GM12864 (cell line): ENCODE data around the gene GLOD5.

Experiments used
- DNase-seq: peaks from one replicate; pipeline ENCODE4 v3.0.0-alpha.2; 2011; ENCODE audit warnings: low read depth
- H3K4me3 ChIP-seq: 2 replicates; pipeline ENCODE4 v1.5.1; 2011; ENCODE audit warnings: mild to moderate bottlenecking, low read depth, low read length, control low read depth
- CTCF ChIP-seq: IDR thresholded peaks from 2 replicates; pipeline ENCODE4 v1.5.1; 2011; ENCODE audit warnings: low read depth, mild to moderate bottlenecking, moderate library complexity, low read length, control low read depth, inconsistent platforms; ENCODE audit errors: missing control alignments

The GLOD5 gene

DNA sequence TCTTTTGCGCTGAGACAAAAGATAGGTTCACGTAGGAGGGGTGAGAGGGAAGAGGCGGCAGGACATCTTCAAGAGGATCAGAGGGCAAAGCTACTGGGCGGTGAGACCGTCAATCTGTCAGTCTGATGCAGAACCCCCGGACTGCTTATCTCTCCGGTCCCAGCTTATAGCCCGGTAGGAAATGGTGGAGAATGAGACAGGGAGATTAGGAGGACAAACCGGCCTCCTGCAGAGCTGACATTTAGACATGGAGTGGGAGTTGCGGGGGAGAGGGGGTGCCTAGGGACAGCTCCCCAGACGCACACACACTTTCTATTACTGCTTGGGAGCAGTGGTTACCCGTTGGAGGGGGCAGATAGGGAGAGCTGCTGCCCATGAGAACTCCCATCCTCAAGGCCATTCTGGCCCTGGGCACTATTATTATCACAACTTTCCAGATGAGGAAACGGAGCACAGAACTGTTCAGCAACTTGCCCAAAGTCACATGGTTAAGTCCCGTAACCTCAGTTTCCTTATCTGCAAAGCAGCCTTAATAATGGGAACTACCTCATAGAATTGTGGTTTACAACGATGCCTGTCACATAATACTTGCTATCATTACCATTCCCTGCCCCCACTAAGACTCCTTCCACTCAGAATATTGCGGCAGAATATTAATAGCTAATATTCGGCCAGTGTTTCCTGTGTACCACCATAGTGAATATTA lies 39.2 kb downstream of the GLOD5 start:
- peak overlapping the region; percentile 83 for H3K4me3 ChIP-seq
- no peak for TF ChIP-seq CTCF
- DNase-seq: no peak

GRCh38 chrX:48801280-48802088 lies 39.9 kb downstream of the GLOD5 start, which contains the start of gene HDAC6:
TSS of gene HDAC6 (plus strand) at chrX:48802067. CDS start at chrX:48802693, 626 bp downstream.
- no peak for TF ChIP-seq CTCF
- H3K4me3 ChIP-seq: peak within 1 kb of the TSS; percentile 83
- DNase-seq: peak; percentile 92

GRCh38 chrX:48802089-48802904 lies 40.8 kb downstream of the GLOD5 start:
- TF ChIP-seq CTCF: no peak
- DNase-seq: peak; percentile 52

GRCh38 chrX:48802905-48803200 lies 41.3 kb downstream of the GLOD5 start:
- no peak for TF ChIP-seq CTCF
- DNase-seq: no peak
- H3K4me3 ChIP-seq: peak overlapping the region; percentile 63

More at GRCh38 chrX:48802089-48802904, 40.8 kb downstream of the GLOD5 start:
- peak overlapping the region; percentile 63 for H3K4me3 ChIP-seq

DNA sequence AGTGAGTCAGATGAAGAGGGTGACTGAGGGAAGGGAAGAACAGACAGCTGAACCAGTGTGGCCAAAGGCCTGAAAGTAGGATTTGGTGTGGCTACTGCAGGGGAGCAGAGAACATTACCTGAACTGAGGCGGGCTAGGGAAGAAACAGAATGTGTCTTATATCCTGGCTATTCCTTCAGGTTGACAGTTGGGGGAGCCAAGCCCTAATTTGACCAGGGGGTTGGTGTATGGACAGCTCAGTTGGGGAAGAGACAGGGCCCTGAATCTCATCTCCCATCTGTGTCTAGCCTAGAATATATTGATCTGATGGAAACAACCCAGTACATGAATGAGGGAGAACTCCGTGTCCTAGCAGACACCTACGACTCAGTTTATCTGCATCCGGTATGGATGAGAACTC lies 44.5 kb downstream of the GLOD5 start:
- DNase-seq: no peak
- TF ChIP-seq CTCF: no peak
- H3K4me3 ChIP-seq: no peak overlapping the region

DNA sequence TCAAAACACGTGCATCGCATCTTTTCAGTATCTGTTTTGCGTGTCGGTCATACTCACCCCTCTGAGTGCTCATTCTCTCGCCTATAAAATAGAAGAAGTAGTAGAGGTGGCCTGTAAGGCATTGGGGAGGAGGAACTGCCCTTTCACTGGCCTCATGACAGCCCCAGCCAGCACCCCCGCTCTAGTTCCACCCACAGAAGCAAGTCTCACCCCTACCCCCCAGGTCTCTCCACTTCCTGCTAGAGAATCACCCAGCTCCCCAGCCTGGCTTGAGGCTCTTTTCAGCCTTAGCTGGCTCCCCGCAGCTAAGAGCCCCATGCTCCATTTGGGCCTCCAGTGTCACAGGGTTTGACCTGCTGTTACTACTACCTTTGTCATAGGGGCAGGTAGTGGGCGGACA lies 52.1 kb downstream of the GLOD5 start:
- DNase-seq: no peak
- no peak for TF ChIP-seq CTCF
- no peak overlapping the region for H3K4me3 ChIP-seq
